ENCODE measurements around the gene COBLL1. TPM values are rescaled to one million over a fixed set of nuclear protein-coding genes. Genes with fewer than 3 reads are reported as not detected.

COBLL1 gene
- total RNA-seq, 1 experiment from 2014 or later: 47.0 TPM

DNA sequence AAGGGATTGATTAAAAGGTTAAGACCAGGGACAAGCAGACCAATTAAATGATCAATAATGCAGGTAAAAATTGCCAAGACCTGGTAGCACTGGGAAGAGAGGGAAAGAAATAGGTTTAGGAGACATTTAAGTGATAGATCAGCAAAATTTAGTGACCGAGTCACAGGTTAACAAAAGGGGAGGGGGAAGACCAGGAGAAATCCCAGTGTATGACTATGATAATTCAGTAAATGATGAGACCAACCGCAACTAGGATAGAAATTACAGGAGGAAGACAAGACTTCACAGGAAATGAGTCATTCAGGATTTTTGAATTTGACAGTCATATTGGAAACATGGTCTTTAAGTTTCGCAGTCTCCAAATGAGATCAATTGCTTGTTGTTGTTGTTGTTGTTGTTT is 62.9 kb downstream of the COBLL1 start:
- DNase-seq (ENCODE audit: unreplicated experiment): no peak
- no TSS peak for BruUV-seq (replicated peaks)
- no peak overlapping the region for H3K27ac Mint-ChIP-seq (ENCODE audit: low read depth, unreplicated experiment)

DNA sequence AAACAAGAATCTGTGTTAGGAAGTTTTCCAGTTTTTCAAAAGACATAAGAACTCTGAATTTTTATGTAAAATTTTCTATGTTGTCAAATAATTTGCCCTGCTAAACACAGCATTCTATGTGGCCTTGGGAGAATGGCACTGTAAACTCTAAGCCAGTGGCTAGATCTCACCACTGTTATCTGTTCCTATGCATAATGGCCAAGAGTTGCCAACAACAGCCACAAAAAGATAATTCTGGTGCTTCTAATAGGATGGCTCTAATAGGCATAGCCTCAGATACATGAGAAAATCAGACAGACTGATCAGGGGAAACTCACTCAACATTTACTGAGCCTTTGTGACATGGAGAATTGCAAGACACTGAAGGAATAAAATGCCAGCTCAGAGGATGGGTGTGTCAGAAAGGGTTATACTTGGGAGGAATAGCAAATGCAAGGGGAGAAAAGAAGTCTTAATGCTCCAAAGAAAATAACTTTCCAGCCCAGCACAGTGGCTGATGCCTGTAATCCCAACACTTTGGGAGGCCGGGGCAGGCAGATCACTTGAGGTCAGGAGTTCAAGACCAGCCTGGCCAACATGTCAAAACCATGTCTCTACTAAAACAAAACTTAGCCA is 63.7 kb downstream of the COBLL1 start:
- intact Hi-C loops (cut with micrococcal nuclease): no loop called here
- BruUV-seq (replicated peaks): no TSS peak
- peaks cover 8% of the 10 kb centered on the region for H3K36me3 Mint-ChIP-seq (ENCODE audit: insufficient read depth, unreplicated experiment)

More for the DNA sequence above, 62.9 kb downstream of the COBLL1 start:
- H3K4me3 Mint-ChIP-seq (ENCODE audit: unreplicated experiment): no peak overlapping the region
- POLR2A ChIA-PET: interaction anchor here (4.3 kb wide), 1 partner anchor 63 kb away, joined by 17 read pairs; the partner anchor contains the start of gene COBLL1
- H3K27me3 Mint-ChIP-seq (ENCODE audit: insufficient read depth, unreplicated experiment): no peaks in the 10 kb centered on the region
- CTCF ChIA-PET: interaction anchor here (0.9 to 2.5 kb wide), 2 partner anchors 44 to 63 kb away, joined by 3 to 7 read pairs; partner anchors contain the start of gene COBLL1
- peaks cover 14% of the 10 kb centered on the region for H3K36me3 Mint-ChIP-seq (ENCODE audit: insufficient read depth, unreplicated experiment)
- no peaks in the 10 kb centered on the region for H3K9me3 Mint-ChIP-seq (ENCODE audit: unreplicated experiment)
- TF ChIP-seq, protein P1, sequence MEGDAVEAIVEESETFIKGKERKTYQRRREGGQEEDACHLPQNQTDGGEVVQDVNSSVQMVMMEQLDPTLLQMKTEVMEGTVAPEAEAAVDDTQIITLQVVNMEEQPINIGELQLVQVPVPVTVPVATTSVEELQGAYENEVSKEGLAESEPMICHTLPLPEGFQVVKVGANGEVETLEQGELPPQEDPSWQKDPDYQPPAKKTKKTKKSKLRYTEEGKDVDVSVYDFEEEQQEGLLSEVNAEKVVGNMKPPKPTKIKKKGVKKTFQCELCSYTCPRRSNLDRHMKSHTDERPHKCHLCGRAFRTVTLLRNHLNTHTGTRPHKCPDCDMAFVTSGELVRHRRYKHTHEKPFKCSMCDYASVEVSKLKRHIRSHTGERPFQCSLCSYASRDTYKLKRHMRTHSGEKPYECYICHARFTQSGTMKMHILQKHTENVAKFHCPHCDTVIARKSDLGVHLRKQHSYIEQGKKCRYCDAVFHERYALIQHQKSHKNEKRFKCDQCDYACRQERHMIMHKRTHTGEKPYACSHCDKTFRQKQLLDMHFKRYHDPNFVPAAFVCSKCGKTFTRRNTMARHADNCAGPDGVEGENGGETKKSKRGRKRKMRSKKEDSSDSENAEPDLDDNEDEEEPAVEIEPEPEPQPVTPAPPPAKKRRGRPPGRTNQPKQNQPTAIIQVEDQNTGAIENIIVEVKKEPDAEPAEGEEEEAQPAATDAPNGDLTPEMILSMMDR (IDR thresholded peaks at IDR 0.05; ENCODE audit: unreplicated experiment): no peak
- peaks cover 19% of the 10 kb centered on the region for H3K4me1 Mint-ChIP-seq (ENCODE audit: insufficient read depth, unreplicated experiment)
- intact Hi-C loops (cut with micrococcal nuclease): no loop called here

DNA sequence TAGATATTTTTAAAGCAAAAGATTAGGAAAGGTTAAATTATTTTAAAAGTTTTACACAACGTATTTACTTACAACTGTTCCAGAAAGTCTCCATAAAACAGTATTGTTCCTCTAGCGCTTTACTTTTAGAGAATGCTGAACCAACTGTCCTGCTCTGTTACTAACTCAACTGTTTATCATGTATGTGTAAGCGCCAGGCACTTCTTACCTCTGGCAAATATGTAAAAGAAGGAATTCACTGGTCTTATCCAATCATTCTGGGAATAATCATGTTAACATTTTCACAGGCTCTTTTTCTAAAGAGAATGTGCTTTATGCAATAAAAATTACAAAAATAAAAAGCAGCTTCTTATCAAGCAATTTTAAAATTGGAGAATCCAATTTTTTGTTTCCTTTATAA is 68.0 kb downstream of the COBLL1 start:
- H3K4me1 Mint-ChIP-seq (ENCODE audit: insufficient read depth, unreplicated experiment): peaks cover 12% of the 10 kb centered on the region
- DNase-seq (ENCODE audit: unreplicated experiment): no peak
- no peaks in the 10 kb centered on the region for H3K27me3 Mint-ChIP-seq (ENCODE audit: insufficient read depth, unreplicated experiment)
- ChIA-PET CTCF (interaction anchor here (1.2 kb wide), 2 partner anchors 9 to 140 kb away, joined by 5 to 6 read pairs; no protein-coding TSS in a partner anchor), POLR2A (no interaction called here)
- BruUV-seq (replicated peaks): no TSS peak
- peaks cover 7% of the 10 kb centered on the region for H3K36me3 Mint-ChIP-seq (ENCODE audit: insufficient read depth, unreplicated experiment)
- no peak overlapping the region for H3K27ac Mint-ChIP-seq (ENCODE audit: low read depth, unreplicated experiment)
- intact Hi-C loops (cut with micrococcal nuclease): no loop called here
- TF ChIP-seq, protein P1 (IDR thresholded peaks at IDR 0.05; ENCODE audit: unreplicated experiment): no peak
- H3K9me3 Mint-ChIP-seq (ENCODE audit: unreplicated experiment): no peaks in the 10 kb centered on the region
- no peak overlapping the region for H3K4me3 Mint-ChIP-seq (ENCODE audit: unreplicated experiment)

More for the DNA sequence above, 63.7 kb downstream of the COBLL1 start:
- Mint-ChIP-seq H3K27me3 (ENCODE audit: insufficient read depth, unreplicated experiment) (no peaks in the 10 kb centered on the region), H3K4me3 (ENCODE audit: unreplicated experiment) (no peak overlapping the region), H3K9me3 (ENCODE audit: unreplicated experiment) (no peaks in the 10 kb centered on the region), H3K4me1 (ENCODE audit: insufficient read depth, unreplicated experiment) (peaks cover 12% of the 10 kb centered on the region), H3K27ac (ENCODE audit: low read depth, unreplicated experiment) (no peak overlapping the region)
- ChIA-PET CTCF (interaction anchor here (0.9 kb wide), 1 partner anchor 43 kb away, joined by 3 read pairs; no protein-coding TSS in a partner anchor), POLR2A (interaction anchor here (0.9 to 4.3 kb wide), 2 partner anchors 14 to 64 kb away, joined by 3 to 17 read pairs; partner anchors contain the start of gene COBLL1)
- DNase-seq (ENCODE audit: unreplicated experiment): no peak
- TF ChIP-seq, protein P1 (IDR thresholded peaks at IDR 0.05; ENCODE audit: unreplicated experiment): no peak

DNA sequence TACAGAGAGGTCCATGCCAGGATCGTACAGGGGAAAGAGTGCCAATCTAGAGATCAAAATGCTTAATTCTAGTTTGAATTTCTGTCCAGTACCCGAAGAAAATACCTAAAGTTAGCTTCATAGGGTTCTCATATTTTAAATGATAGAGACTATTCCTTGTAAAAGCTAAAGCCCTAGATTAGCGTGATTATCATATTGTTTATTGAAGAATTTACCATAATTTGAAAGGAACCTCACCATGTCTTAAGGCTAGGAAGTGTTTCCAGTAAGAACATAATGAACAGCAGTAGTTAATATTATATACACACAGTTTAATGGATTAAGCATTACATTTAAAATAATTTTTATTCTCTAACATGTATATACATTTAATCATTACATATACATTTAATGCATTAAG is 68.5 kb downstream of the COBLL1 start:
- no TSS peak for BruUV-seq (replicated peaks)
- no peaks in the 10 kb centered on the region for H3K9me3 Mint-ChIP-seq (ENCODE audit: unreplicated experiment)
- ChIA-PET CTCF (interaction anchor here (1.2 kb wide), 1 partner anchor 10 kb away, joined by 6 read pairs; no protein-coding TSS in a partner anchor), POLR2A (no interaction called here)
- no peak overlapping the region for H3K4me3 Mint-ChIP-seq (ENCODE audit: unreplicated experiment)
- DNase-seq (ENCODE audit: unreplicated experiment): no peak
- TF ChIP-seq, protein P1 (IDR thresholded peaks at IDR 0.05; ENCODE audit: unreplicated experiment): no peak
- peaks cover 9% of the 10 kb centered on the region for H3K4me1 Mint-ChIP-seq (ENCODE audit: insufficient read depth, unreplicated experiment)
- intact Hi-C loops (cut with micrococcal nuclease): no loop called here
- H3K36me3 Mint-ChIP-seq (ENCODE audit: insufficient read depth, unreplicated experiment): peaks cover 5% of the 10 kb centered on the region
- H3K27me3 Mint-ChIP-seq (ENCODE audit: insufficient read depth, unreplicated experiment): no peaks in the 10 kb centered on the region
- no peak overlapping the region for H3K27ac Mint-ChIP-seq (ENCODE audit: low read depth, unreplicated experiment)

All from MCF 10A (cell line).